Lower leg skin (tissue), 4 donors: Measurements from ENCODE around the gene DEFB127. TPM values are rescaled to one million over a fixed set of nuclear protein-coding genes. Genes with fewer than 3 reads are reported as not detected.
"Not testable (repeated sequence)": the region's sequence is repeated elsewhere in the genome, so short reads cannot be mapped to it uniquely, and the experiment has no call there.

Experiments
- DNase-seq, 2 donors: peaks; one replicate each; pipeline ENCODE4 v3.0.0-alpha.2; 2019; ENCODE audit warnings: low spot score in 2 of 2
- H3K4me3 ChIP-seq: fragments of 200-600 bp; sonication (generic); 2 replicates; pipeline ENCODE4 v1.5.1; 2017; ENCODE audit warnings: mild to moderate bottlenecking, low read depth; ENCODE audit not compliant: poor library complexity, severe bottlenecking
- CTCF ChIP-seq, 3 donors: fragments of 450-650 bp; IDR thresholded peaks; one replicate each; pipeline ENCODE4 v1.5.1; 2016; ENCODE audit warnings: antibody characterized with exemption in 3 of 3, mild to moderate bottlenecking in 3 of 3, moderate library complexity in 2 of 3
- POLR2A ChIP-seq, 2 donors: fragments of 450-650 bp; IDR thresholded peaks; one replicate each; pipeline ENCODE4 v1.6.1; 2016 to 2017; ENCODE audit warnings: antibody characterized with exemption in 2 of 2, mild to moderate bottlenecking in 1 of 2, moderate library complexity in 1 of 2
- WGBS, 2 donors: methylation state at CpG; one replicate each; pipeline ENCODE4 v1.1.5; 2018; 5-methylcytosine and 5-hydroxymethylcytosine counted together
- intact Hi-C: fragments of 100-400 bp; cut with DNase I; formaldehyde crosslinking; loops from one replicate; pipeline ENCODE4 v1.15.0; 2023; ENCODE audit warnings: low total_unique reads
- total RNA-seq, 4 donors: library from RNA; depleted of rRNA; stranded (reverse); fragments of >200 nt; gene quantifications; one replicate each; pipeline ENCODE4 v1.1.0, GENCODE V29; 2016

The DEFB127 gene
- total RNA-seq: not detected

GRCh38 chr20:157154-157553, at the start of gene DEFB127:
DEFB127 (plus strand) TSS chr20:157454; CDS start chr20:157545, 91 bp downstream.
- H3K4me3 ChIP-seq: no peak within 1 kb of the TSS
- intact Hi-C loops: no loop called here
- TF ChIP-seq POLR2A (IDR thresholded peaks at IDR 0.05) (no peak), CTCF (IDR thresholded peaks at IDR 0.05) (no peak)
- WGBS, 2 donors: 91 to 92% methylated on average over 5 of the region's 5 CpGs
- no peak for DNase-seq

GRCh38 chr20:112396-112795, 44.9 kb upstream of the DEFB127 start:
- TF ChIP-seq POLR2A (IDR thresholded peaks at IDR 0.05): no peak
- no peak for TF ChIP-seq CTCF (IDR thresholded peaks at IDR 0.05)
- intact Hi-C loops: no loop called here
- H3K4me3 ChIP-seq: no peak overlapping the region
- DNase-seq: no peak

GRCh38 chr20:117518-117917, 39.7 kb upstream of the DEFB127 start:
- DNase-seq: no peak
- intact Hi-C loops: no loop called here
- no peak for TF ChIP-seq POLR2A (IDR thresholded peaks at IDR 0.05)
- TF ChIP-seq CTCF (IDR thresholded peaks at IDR 0.05): no peak
- H3K4me3 ChIP-seq: no peak overlapping the region

- H3K4me3 ChIP-seq, intact Hi-C loops, DNase-seq: not testable (repeated sequence)
- 88 to 92% methylated on average over 23 to 28 of the region's 28 CpGs for WGBS, 2 donors
These were observed 27.4 kb upstream of the DEFB127 start for GRCh38 chr20:129786-130323.

- intact Hi-C loops: loop anchor here (5.0 kb wide), 1 partner anchor 779 kb away; the partner anchor contains the start of gene ANGPT4
- WGBS, 2 donors: 82% methylated on average over 11 of the region's 11 CpGs
- no peak for TF ChIP-seq CTCF (IDR thresholded peaks at IDR 0.05)
- no peak for TF ChIP-seq POLR2A (IDR thresholded peaks at IDR 0.05)
- DNase-seq: no peak
- no peak overlapping the region for H3K4me3 ChIP-seq
These were observed 19.4 kb upstream of the DEFB127 start for GRCh38 chr20:137668-138490.

- no peak for DNase-seq
- TF ChIP-seq CTCF (IDR thresholded peaks at IDR 0.05): no peak
- WGBS, 2 donors: 36 to 63% methylated on average over 1 of the region's 1 CpG
- H3K4me3 ChIP-seq: no peak within 1 kb of the TSS
- intact Hi-C loops: no loop called here
These were observed 15.0 kb upstream of the DEFB127 start, which contains the start of gene DEFB126 for GRCh38 chr20:142290-142689. DEFB126 (plus strand) TSS chr20:142590; CDS start chr20:142629, 39 bp downstream.
